Stimulated activated CD4-positive, alpha-beta T cell treated with anti-CD3 and anti-CD28 coated beads, Interleukin-12 subunit alpha, Interleukin-12 subunit beta, amount 100 ng/mL, for 24 hours (primary cell): ENCODE data around the gene SKIC3.
A peak's percentile ranks its signal among the peaks of the same experiment; 100 is the strongest.

Experiments
- DNase-seq, 2 experiments: peaks; one replicate each; pipeline ENCODE4 v3.0.0-alpha.2; 2020; ENCODE audit warnings: low read depth in 2 of 2

The SKIC3 gene

DNA sequence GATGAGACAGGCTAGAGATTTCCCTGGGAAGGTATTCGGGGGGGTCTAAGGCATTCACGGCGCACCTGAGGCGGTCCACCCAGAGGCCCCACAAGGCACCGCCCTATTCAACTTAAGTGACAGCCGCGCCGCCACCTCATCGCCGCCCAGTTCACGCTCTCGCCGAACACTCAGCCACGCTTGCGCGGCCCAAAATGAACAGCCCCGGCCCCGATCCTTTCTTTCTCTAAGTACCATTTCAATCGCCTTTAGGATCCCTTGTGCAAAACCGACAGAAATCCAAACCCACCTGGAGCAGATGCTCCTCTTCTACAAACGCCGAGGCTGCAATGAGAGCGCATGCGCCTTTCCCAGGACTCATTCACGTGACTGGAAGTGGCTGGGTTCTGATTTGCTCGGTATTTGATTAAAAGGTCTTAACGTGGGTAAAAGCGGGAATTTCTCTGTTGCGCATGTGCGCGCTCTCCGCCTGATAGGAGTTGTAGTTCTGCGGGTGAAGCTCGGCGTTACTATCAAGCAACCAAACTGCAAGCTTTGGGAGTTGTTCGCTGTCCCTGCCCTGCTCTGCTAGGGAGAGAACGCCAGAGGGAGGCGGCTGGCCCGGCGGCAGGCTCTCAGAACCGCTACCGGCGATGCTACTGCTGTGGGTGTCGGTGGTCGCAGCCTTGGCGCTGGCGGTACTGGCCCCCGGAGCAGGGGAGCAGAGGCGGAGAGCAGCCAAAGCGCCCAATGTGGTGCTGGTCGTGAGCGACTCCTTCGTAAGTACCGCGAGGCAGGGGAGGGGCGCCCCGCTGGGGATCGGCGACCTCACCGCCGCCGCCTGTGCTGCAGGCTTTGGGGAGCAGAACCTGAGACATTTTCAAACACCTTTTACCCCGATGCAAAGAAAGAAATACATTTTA is at the start of gene SKIC3, which contains the start of gene ARSK:
TSS of gene SKIC3 (minus strand) at position 331 of the 902 bp plus-strand sequence. CDS start 7,827 bp downstream, outside the sequence.
TSS of gene ARSK (plus strand) at position 455 of the 902 bp plus-strand sequence. CDS start at position 633, 178 bp downstream.
- peak; percentile 79 to 85 for DNase-seq

DNA sequence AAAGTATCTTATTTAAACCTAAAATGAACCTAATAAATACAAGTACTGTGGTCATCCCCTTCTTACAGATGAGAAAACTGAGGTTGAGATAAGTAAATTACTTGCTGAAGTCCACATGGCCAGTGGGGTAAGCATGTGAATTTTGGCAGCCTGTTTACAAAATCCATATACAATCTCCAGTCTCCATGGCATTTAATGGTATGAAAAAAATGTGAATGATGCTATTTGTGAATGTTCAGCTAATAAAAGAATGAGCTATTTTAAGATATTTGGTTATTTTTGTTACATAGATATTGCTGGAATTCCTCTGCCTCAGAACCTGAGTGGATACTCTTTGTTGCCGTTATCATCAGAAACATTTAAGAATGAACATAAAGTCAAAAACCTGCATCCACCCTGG is 45.8 kb upstream of the SKIC3 start:
- no peak for DNase-seq

DNA sequence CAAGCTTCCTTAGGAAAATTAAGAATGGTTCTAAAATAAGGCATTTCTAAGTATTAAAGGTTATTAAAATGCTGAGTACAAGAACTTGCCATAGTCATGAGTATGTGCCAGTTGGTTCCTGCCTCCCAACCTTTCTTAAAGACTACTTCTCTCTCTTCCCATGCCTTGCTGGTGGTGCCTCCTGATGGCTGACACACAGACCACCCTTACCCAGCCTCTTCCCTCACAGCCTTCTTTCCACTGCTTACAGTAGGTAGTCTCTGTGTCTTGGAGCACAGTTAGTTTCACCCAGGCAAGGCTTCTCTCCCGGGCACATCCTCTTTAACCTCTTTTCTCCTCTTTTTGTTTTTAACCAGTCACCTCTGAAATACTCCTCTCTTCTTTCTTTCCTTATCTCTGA is 44.5 kb upstream of the SKIC3 start:
- no peak for DNase-seq

GRCh38 chr5:95595289-95595931 is 40.6 kb upstream of the SKIC3 start:
- no peak for DNase-seq

GRCh38 chr5:95591490-95591901 is 36.7 kb upstream of the SKIC3 start:
- DNase-seq: no peak

DNA sequence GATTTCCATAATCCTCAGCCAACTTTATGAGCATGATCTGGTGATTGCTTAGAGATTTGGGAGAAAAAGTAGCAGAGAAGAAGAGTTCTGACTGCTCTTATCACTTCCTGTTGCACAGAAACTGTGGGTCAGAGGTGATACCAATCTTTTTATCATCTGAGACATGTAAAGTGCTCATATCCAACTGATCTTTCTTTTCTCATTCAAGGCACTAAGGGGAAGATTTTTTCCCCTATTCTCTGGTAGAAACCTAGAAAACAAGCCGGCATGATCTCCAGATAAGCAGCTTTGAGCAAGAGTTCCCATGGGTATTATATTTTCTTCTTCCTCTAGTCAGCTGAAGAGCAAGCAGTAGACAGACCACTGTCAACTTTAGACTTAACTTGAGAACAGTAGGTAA is 36.1 kb upstream of the SKIC3 start:
- no peak for DNase-seq

DNA sequence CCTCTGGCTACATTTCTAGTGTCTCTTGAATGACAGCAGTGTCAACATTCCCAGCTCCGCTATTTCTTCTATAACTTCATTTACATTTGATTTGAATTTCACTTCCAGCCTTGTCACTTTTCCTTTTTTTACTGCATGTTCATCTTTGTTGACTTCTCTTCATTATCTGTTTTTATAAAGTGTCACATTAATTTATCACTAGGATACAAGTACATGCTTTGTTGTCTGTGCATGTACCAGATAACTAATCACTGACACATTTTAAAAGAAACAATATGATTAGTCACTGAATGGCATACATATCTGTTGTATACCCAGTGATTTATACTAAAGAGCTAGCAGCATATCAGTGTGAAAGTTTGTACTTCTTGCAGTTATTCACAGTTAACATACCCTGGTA is 29.2 kb upstream of the SKIC3 start:
- DNase-seq: no peak

- no peak for DNase-seq
These were observed 26.8 kb upstream of the SKIC3 start for GRCh38 chr5:95581576-95581975.

GRCh38 chr5:95572016-95572415 is 17.2 kb upstream of the SKIC3 start:
- DNase-seq: no peak

DNA sequence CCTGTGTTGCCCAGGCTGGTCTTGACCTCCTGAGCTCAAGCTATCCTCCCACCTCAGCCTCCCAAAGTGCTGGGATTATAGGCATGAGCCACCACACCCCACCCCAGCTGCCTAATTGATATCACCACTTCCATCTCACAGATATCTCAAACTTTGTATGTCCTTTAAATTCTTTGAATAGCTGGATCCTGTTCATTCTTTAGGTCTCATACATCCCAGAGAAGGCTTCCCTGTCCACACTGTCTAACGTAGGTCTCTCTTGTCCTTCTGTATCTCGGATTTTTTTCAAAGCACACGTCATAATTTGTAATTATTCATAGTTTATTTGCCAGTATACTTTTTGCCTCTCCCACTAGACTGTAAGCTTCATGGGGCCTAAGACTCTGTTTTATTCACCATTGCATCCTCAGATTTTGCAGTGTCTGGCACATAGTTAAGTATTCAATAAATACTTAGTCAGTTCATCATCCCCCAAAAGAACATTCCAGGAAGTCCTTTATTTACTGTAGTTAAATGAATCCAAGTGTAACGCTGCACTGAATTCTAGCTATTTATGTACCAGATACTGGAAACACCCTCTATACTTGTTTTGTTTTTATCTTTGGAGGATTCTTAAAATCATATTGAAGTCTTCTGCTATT is 10.6 kb upstream of the SKIC3 start:
- no peak for DNase-seq

GRCh38 chr5:95564450-95564849 is 9.7 kb upstream of the SKIC3 start:
- DNase-seq: no peak

DNA sequence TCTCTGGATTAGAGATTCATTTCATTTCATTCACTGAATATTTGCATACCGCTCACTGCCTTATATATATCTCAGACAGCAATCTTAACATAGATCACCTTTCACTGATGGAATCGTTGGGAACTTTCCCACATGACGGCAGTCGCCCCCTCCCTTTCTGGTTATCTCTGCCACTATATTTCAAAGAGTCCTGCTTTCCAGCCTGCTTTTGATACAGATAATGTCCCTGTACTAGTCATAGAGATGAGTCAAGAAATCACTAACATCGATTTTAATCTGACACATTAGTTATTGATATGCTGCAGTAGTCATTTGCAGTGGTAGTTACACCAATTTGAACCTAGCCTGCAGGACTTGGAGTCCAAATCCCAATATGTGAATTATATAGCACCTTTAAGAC is 8.6 kb upstream of the SKIC3 start:
- DNase-seq: no peak

GRCh38 chr5:95562282-95562681 is 7.5 kb upstream of the SKIC3 start:
- DNase-seq: no peak

- DNase-seq: no peak
These were observed 3.1 kb upstream of the SKIC3 start for GRCh38 chr5:95557841-95558240.

DNA sequence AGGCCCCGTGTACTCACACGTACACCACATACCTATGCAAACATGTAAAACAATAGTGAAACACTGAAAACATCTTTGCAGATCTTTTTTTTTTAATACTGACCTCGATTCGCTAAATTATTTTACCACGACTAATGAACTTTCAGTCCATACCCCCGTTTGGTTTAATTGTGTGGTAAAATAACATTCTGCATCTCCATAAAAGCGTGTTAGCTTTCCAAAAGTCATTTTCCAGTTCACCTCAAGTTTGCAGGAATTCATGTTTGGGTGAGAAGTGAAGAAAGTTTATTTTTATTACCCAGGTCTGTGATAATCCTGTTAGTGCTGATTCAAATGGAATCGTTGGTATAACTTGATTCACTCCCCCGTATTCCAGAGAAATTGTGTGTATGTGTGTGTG is 776 bp upstream of the SKIC3 start:
- no peak for DNase-seq

GRCh38 chr5:95554331-95554646 is 488 bp downstream of the SKIC3 start:
- DNase-seq: no peak

DNA sequence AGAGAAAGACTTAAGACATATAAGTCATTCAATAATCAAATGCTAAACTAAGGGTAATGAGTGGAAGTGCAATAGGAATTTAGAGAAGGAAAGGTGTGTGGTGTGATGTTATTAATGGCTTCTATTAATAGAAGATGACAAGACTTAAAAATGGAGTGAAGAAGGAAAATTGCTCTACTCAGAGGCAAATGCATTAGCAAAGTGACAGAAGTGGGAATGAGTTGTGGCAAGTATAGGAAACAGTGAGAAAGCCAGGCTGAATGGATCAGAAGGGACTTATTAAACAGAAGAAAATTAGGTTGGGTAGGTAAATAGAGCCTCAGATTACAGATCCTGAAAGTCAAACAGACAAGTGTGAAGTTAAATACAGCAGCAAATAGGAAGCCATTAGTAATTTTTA is 5.7 kb downstream of the SKIC3 start:
- no peak for DNase-seq

- no peak for DNase-seq
These were observed 11.6 kb downstream of the SKIC3 start for GRCh38 chr5:95543017-95543705.

DNA sequence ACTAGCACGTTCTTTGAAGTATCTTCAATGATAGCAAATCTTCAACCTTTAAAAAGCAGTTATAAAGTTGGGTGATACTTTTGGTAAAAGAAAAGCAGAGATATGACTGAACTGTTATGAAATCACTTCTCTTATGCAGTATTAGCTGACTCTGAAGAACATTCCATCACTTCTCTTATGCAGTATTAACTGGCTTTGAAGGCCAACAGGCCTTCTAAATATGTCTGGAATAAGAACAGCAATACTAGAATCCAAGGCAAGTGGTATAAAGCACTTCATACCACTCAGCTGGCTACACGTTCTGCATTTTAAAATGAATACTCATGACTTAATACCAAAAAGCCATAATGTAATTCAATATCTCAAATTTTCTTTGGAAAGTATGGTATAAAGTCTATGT is 17.3 kb downstream of the SKIC3 start:
- DNase-seq: no peak

- no peak for DNase-seq
These were observed 21.0 kb downstream of the SKIC3 start for GRCh38 chr5:95533761-95534160.

DNA sequence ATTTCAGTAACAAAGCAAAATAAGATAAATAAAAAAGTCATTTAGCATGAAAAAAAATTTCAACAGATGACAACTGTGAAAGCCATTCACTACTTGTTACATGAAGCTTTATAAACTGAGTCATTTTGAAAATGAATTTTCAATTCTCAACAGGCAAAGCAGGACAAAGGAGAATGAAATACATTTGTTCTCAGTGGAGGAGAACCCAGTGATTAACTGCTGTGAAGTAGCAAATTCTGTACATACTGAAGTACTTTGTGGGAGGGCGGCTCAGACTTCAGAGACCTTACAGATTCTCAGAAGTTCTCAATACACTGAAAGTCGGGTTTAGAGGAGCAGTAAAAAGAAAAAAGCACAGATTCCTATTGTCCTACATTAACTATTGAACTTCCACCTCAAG is 21.7 kb downstream of the SKIC3 start:
- DNase-seq: no peak

- DNase-seq: no peak
These were observed 22.4 kb downstream of the SKIC3 start for GRCh38 chr5:95532415-95532814.
